ENCODE results near the gene OSBPL9. TPM values are rescaled to one million over a fixed set of nuclear protein-coding genes. Genes with fewer than 3 reads are reported as not detected.

OSBPL9 gene
- total and polyA plus RNA-seq, 2 experiments from 2014 or later = 82.7 to 102 TPM

- no peak overlapping the region for H2AFZ ChIP-seq
- no peaks in the 10 kb centered on the region for H3K36me3 ChIP-seq (ENCODE audit: insufficient read depth)
- peaks cover 12% of the 10 kb centered on the region; the same call in 1 of the 2 replicates for H3K79me2 ChIP-seq (replicated peaks; ENCODE audit: insufficient read depth)
- no peak overlapping the region for H3K4me3 ChIP-seq
- Mint-ChIP-seq H3K9me3 (no peaks in the 10 kb centered on the region; the same call in 2 of the 3 replicates), H3K27me3 (ENCODE audit: insufficient read depth, low read depth, poor library complexity) (no peaks in the 10 kb centered on the region), H3K27ac (no peak overlapping the region), H3K4me1 (no peaks in the 10 kb centered on the region; the same call in 2 of the 3 replicates), H3K4me3 (no peak overlapping the region), H3K36me3 (ENCODE audit: low read depth) (no peaks in the 10 kb centered on the region)
- no peaks in the 10 kb centered on the region for H3K27me3 ChIP-seq (ENCODE audit: insufficient read depth)
- TF ChIP-seq EZH2 (IDR thresholded peaks at IDR 0.05; ENCODE audit: low read depth, unreplicated experiment) (no peak), ZNF331 (CRISPR knock-in tag; IDR thresholded peaks at IDR 0.05; ENCODE audit: low read depth) (no peak), EZH2phosphoT487 (IDR thresholded peaks at IDR 0.05; ENCODE audit: unreplicated experiment) (no peak), STAT1 (IDR thresholded peaks at IDR 0.05; ENCODE audit: unreplicated experiment) (no peak)
- TF ChIP-seq, protein P1, sequence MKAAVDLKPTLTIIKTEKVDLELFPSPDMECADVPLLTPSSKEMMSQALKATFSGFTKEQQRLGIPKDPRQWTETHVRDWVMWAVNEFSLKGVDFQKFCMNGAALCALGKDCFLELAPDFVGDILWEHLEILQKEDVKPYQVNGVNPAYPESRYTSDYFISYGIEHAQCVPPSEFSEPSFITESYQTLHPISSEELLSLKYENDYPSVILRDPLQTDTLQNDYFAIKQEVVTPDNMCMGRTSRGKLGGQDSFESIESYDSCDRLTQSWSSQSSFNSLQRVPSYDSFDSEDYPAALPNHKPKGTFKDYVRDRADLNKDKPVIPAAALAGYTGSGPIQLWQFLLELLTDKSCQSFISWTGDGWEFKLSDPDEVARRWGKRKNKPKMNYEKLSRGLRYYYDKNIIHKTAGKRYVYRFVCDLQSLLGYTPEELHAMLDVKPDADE (IDR thresholded peaks at IDR 0.05) = no peak
- TF ChIP-seq, protein P2, sequence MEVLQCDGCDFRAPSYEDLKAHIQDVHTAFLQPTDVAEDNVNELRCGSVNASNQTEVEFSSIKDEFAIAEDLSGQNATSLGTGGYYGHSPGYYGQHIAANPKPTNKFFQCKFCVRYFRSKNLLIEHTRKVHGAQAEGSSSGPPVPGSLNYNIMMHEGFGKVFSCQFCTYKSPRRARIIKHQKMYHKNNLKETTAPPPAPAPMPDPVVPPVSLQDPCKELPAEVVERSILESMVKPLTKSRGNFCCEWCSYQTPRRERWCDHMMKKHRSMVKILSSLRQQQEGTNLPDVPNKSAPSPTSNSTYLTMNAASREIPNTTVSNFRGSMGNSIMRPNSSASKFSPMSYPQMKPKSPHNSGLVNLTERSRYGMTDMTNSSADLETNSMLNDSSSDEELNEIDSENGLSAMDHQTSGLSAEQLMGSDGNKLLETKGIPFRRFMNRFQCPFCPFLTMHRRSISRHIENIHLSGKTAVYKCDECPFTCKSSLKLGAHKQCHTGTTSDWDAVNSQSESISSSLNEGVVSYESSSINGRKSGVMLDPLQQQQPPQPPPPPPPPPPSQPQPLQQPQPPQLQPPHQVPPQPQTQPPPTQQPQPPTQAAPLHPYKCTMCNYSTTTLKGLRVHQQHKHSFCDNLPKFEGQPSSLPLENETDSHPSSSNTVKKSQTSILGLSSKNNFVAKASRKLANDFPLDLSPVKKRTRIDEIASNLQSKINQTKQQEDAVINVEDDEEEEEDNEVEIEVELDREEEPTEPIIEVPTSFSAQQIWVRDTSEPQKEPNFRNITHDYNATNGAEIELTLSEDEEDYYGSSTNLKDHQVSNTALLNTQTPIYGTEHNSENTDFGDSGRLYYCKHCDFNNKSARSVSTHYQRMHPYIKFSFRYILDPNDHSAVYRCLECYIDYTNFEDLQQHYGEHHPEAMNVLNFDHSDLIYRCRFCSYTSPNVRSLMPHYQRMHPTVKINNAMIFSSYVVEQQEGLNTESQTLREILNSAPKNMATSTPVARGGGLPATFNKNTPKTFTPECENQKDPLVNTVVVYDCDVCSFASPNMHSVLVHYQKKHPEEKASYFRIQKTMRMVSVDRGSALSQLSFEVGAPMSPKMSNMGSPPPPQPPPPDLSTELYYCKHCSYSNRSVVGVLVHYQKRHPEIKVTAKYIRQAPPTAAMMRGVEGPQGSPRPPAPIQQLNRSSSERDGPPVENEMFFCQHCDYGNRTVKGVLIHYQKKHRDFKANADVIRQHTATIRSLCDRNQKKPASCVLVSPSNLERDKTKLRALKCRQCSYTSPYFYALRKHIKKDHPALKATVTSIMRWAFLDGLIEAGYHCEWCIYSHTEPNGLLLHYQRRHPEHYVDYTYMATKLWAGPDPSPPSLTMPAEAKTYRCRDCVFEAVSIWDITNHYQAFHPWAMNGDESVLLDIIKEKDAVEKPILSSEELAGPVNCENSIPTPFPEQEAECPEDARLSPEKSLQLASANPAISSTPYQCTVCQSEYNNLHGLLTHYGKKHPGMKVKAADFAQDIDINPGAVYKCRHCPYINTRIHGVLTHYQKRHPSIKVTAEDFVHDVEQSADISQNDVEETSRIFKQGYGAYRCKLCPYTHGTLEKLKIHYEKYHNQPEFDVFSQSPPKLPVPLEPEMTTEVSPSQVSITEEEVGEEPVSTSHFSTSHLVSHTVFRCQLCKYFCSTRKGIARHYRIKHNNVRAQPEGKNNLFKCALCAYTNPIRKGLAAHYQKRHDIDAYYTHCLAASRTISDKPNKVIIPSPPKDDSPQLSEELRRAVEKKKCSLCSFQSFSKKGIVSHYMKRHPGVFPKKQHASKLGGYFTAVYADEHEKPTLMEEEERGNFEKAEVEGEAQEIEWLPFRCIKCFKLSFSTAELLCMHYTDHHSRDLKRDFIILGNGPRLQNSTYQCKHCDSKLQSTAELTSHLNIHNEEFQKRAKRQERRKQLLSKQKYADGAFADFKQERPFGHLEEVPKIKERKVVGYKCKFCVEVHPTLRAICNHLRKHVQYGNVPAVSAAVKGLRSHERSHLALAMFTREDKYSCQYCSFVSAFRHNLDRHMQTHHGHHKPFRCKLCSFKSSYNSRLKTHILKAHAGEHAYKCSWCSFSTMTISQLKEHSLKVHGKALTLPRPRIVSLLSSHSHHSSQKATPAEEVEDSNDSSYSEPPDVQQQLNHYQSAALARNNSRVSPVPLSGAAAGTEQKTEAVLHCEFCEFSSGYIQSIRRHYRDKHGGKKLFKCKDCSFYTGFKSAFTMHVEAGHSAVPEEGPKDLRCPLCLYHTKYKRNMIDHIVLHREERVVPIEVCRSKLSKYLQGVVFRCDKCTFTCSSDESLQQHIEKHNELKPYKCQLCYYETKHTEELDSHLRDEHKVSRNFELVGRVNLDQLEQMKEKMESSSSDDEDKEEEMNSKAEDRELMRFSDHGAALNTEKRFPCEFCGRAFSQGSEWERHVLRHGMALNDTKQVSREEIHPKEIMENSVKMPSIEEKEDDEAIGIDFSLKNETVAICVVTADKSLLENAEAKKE (CRISPR knock-in tag; IDR thresholded peaks at IDR 0.05) = no peak
- H3K9me2 ChIP-seq (ENCODE audit: insufficient read depth) = no peaks in the 10 kb centered on the region
- ATAC-seq = no peak
- no peaks in the 10 kb centered on the region for H3F3A ChIP-seq (replicated peaks; ENCODE audit: low read depth)
- no peak for DNase-seq (ENCODE audit: low spot score)
- H3K27ac ChIP-seq (ENCODE audit: low read depth) = no peak overlapping the region; the same call in 1 of the 2 replicates
- peaks cover 5% of the 10 kb centered on the region; the same call in 1 of the 2 replicates for H3K4me1 ChIP-seq (ENCODE audit: insufficient read depth)
- H3K4me2 ChIP-seq = no peak overlapping the region
- H4K20me1 ChIP-seq (replicated peaks; ENCODE audit: insufficient read depth) = no peaks in the 10 kb centered on the region
These were observed 20.1 kb downstream of the OSBPL9 start for GRCh38 chr1:51636764-51637522.
